Ovary (tissue), 3 donors: Measurements from ENCODE around the gene HYDIN.
"Not testable (repeated sequence)": the region's sequence is repeated elsewhere in the genome, so short reads cannot be mapped to it uniquely, and the experiment has no call there.

ENCODE experiments used
- CTCF ChIP-seq, 3 donors: fragments of 450-650 bp in 2 of 3; fragments of 200-600 bp in 1 of 3; IDR thresholded peaks; one replicate each; pipeline versions ENCODE4 v1.5.1 to v1.8.0; 2016 to 2022; ENCODE audit warnings: antibody characterized with exemption in 3 of 3, mild to moderate bottlenecking in 1 of 3
- EP300 ChIP-seq: sonication (generic); formaldehyde crosslinking; IDR thresholded peaks from one replicate; pipeline ENCODE4 v1.6.1; 2017; ENCODE audit warnings: antibody characterized with exemption
- POLR2A ChIP-seq: fragments of 450-650 bp; IDR thresholded peaks from one replicate; pipeline ENCODE4 v1.6.1; 2017; ENCODE audit warnings: antibody characterized with exemption, mild to moderate bottlenecking, moderate library complexity
- donor health status: DM: no; HTN: no; CAD: no.

- TF ChIP-seq CTCF (IDR thresholded peaks at IDR 0.05); POLR2A; EP300: not testable (repeated sequence)
Observed at GRCh38 chr16:70922164-70922563, 308.4 kb downstream of the HYDIN start.
